BJ (cell line): ENCODE results near the gene MDM2. TPM values are rescaled to one million over a fixed set of nuclear protein-coding genes. Genes with fewer than 3 reads are reported as not detected.

Experiments used
- CTCF ChIA-PET: fragments of 350-600 bp; formaldehyde crosslinking; extraction: SDS; loops from one replicate; lab custom pipeline; 2021; ENCODE audit warnings: antibody characterized with exemption, inconsistent platforms; lab: Yijun Ruan, JAX
- POLR2A ChIA-PET: fragments of 300-600 bp; sonication (Branson Sonifier 250); formaldehyde crosslinking; extraction: SDS; loops from one replicate; lab custom pipeline; 2021; ENCODE audit warnings: antibody characterized with exemption; lab: Charles Lee
- DNase-seq: peaks from one replicate; pipeline ENCODE4 v3.0.0-alpha.2; 2011; ENCODE audit warnings: low read depth
- H3K27me3 ChIP-seq: 2 replicates; pipeline ENCODE4 v1.6.0; 2011; ENCODE audit warnings: low read length; ENCODE audit not compliant: control insufficient read depth, insufficient read depth
- H3K36me3 ChIP-seq: 2 replicates; pipeline ENCODE4 v1.5.1; 2011; ENCODE audit warnings: low read length; ENCODE audit not compliant: control insufficient read depth, insufficient read depth
- H3K4me3 ChIP-seq: 2 replicates; pipeline ENCODE4 v1.5.1; 2011; ENCODE audit warnings: low read depth, mild to moderate bottlenecking, control low read depth, low read length
- polyA plus RNA-seq: library from polyadenylated mRNA; depleted of rRNA; stranded (reverse); fragments of >200 nt; gene quantifications from 2 replicates; pipeline ENCODE4 v1.2.3, GENCODE V29; 2011
- TF ChIP-seq, protein P1 (sequence below): IDR thresholded peaks from 2 replicates; pipeline ENCODE4 v1.5.1; 2011; ENCODE audit warnings: low read depth, mild to moderate bottlenecking, control low read depth, inconsistent platforms, low read length, moderate library complexity; ENCODE audit not compliant: insufficient read depth

Gene MDM2
- polyA plus RNA-seq, 1 experiment, result 15.1 TPM

- H3K27me3 ChIP-seq, result no peaks in the 10 kb centered on the region; the same call in 1 of the 2 replicates
- DNase-seq, result no peak
- TF ChIP-seq, protein P1, sequence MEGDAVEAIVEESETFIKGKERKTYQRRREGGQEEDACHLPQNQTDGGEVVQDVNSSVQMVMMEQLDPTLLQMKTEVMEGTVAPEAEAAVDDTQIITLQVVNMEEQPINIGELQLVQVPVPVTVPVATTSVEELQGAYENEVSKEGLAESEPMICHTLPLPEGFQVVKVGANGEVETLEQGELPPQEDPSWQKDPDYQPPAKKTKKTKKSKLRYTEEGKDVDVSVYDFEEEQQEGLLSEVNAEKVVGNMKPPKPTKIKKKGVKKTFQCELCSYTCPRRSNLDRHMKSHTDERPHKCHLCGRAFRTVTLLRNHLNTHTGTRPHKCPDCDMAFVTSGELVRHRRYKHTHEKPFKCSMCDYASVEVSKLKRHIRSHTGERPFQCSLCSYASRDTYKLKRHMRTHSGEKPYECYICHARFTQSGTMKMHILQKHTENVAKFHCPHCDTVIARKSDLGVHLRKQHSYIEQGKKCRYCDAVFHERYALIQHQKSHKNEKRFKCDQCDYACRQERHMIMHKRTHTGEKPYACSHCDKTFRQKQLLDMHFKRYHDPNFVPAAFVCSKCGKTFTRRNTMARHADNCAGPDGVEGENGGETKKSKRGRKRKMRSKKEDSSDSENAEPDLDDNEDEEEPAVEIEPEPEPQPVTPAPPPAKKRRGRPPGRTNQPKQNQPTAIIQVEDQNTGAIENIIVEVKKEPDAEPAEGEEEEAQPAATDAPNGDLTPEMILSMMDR, result no peak
- no peak overlapping the region for H3K4me3 ChIP-seq
- CTCF ChIA-PET, result interaction anchor here (0.6 to 1.9 kb wide), 4 partner anchors 11 to 290 kb away, joined by 3 to 4 read pairs (median 4); no protein-coding TSS in a partner anchor
- peaks cover 2% of the 10 kb centered on the region; the same call in 1 of the 2 replicates for H3K36me3 ChIP-seq
- POLR2A ChIA-PET, result no interaction called here
Observed at GRCh38 chr12:68868043-68868790, 60.2 kb downstream of the MDM2 start.

DNA sequence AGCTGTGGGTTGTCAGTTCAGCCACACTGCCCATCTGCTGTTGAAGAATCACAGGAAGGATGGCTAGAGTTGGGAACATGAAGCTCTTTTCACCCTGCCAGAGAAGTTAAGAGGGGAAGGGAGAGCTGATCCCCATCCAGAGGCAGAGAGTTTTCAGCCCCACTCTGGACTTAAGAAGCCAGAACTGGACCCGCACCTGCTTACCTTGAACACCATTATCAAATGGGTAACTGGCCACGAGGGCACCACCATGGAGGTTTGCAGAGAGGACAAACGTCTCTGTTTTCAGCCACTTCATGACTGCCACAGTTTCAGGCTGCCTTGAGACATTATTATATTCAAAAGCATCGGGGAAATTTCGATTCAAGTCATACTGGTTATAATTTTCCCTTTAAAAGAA is 62.0 kb downstream of the MDM2 start:
- ChIA-PET POLR2A (no interaction called here), CTCF (interaction anchor here (0.6 to 1.9 kb wide), 4 partner anchors 31 to 287 kb away, joined by 3 to 7 read pairs (median 4); no protein-coding TSS in a partner anchor)
- Histone ChIP-seq H3K27me3 (no peaks in the 10 kb centered on the region; the same call in 1 of the 2 replicates), H3K4me3 (no peak overlapping the region), H3K36me3 (peaks cover 2% of the 10 kb centered on the region; the same call in 1 of the 2 replicates)
- no peak for DNase-seq
- TF ChIP-seq, protein P1, result no peak

DNA sequence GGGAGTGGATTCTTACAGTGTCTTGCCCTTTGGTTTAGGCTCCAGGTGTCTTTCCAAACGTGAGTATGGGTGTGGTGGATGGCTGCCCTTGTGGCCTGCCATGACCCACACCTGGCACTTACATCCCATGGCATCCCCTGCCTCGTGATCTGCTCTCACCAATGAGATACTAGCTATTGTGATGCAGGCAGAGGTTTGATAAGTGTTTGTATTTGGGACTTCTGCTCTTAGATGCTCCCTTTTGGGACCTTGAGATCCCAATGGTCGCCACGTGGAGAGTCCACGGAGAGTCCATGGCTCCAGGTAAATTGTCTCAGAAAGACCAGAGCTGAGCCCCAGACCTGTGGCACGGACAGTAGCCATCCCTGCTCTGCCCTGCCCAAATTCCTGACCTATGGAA is 62.5 kb downstream of the MDM2 start:
- peaks cover 2% of the 10 kb centered on the region; the same call in 1 of the 2 replicates for H3K36me3 ChIP-seq
- CTCF ChIA-PET, result interaction anchor here (0.5 to 1.9 kb wide), 4 partner anchors 136 to 286 kb away, joined by 3 to 7 read pairs (median 5); no protein-coding TSS in a partner anchor
- DNase-seq, result no peak
- POLR2A ChIA-PET, result no interaction called here
- TF ChIP-seq, protein P1, result no peak
- H3K27me3 ChIP-seq, result no peaks in the 10 kb centered on the region; the same call in 1 of the 2 replicates
- H3K4me3 ChIP-seq, result no peak overlapping the region

DNA sequence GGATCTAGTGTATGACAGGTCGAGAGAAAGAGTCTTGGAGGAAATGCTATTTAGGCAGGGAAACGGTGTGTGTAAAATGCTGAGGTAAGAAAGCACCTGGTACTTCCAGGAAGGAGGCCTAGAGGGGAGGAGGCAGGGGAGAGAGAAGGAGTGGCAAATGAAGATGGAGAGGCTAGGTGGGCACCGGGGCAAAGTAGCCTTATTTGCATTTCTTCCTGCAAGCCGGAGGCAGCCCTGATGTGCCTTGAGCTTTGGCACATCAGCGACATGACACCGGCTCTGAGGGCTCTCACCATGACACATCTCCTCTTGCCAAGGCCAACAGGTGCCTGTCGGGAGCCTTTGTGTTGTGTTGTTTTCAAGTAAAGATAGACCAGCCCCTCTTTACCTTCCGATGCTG is 63.4 kb downstream of the MDM2 start:
- Histone ChIP-seq H3K4me3 (no peak overlapping the region), H3K27me3 (no peaks in the 10 kb centered on the region; the same call in 1 of the 2 replicates), H3K36me3 (peaks cover 2% of the 10 kb centered on the region; the same call in 1 of the 2 replicates)
- ChIA-PET POLR2A (no interaction called here), CTCF (no interaction called here)
- DNase-seq, result no peak
- TF ChIP-seq, protein P1, result no peak

DNA sequence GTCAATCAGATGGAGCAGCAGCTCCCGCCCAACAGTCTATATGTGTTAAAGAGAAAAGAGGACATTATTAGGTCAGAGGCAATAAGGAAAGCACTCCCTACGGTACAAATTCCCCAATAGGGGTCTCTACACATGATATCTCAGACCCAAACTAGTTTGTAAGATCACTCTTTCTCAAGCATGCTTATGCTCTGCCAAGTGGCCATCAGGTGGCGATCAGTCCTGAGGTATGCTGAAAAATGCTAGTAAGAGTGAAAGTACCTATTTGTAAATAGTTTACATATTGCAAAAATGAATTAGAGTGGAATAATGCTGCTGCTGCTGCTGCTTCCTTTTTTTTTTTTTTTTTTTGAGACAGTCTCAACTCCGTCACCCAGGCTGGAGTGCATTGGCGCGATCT is 63.9 kb downstream of the MDM2 start:
- CTCF ChIA-PET, result interaction anchor here (0.6 to 0.7 kb wide), 3 partner anchors 8 to 1993 kb away, joined by 3 to 4 read pairs (median 3); no protein-coding TSS in a partner anchor
- POLR2A ChIA-PET, result no interaction called here
- H3K36me3 ChIP-seq, result peaks cover 2% of the 10 kb centered on the region; the same call in 1 of the 2 replicates
- TF ChIP-seq, protein P1, result peak; percentile 41
- no peak overlapping the region for H3K4me3 ChIP-seq
- no peaks in the 10 kb centered on the region; the same call in 1 of the 2 replicates for H3K27me3 ChIP-seq
- DNase-seq, result no peak
